Endothelial cell of hepatic sinusoid (primary cell): ENCODE data around the gene ABCC1.
"Not testable (repeated sequence)": the region's sequence is repeated elsewhere in the genome, so short reads cannot be mapped to it uniquely, and the experiment has no call there.

Source experiments
- in situ Hi-C: cut with HindIII; loops from 2 replicates; pipeline ENCODE4 v1.10.0; 2017; ENCODE audit warnings: low sequenced_read_pairs

ABCC1 gene

GRCh38 chr16:16167927-16168326, 218.5 kb downstream of the ABCC1 start:
- in situ Hi-C loops = no loop called here

- in situ Hi-C loops = no loop called here
Observed at GRCh38 chr16:16168431-16168830, 219.0 kb downstream of the ABCC1 start.

GRCh38 chr16:16169615-16170014, 220.2 kb downstream of the ABCC1 start:
- in situ Hi-C loops = no loop called here

DNA sequence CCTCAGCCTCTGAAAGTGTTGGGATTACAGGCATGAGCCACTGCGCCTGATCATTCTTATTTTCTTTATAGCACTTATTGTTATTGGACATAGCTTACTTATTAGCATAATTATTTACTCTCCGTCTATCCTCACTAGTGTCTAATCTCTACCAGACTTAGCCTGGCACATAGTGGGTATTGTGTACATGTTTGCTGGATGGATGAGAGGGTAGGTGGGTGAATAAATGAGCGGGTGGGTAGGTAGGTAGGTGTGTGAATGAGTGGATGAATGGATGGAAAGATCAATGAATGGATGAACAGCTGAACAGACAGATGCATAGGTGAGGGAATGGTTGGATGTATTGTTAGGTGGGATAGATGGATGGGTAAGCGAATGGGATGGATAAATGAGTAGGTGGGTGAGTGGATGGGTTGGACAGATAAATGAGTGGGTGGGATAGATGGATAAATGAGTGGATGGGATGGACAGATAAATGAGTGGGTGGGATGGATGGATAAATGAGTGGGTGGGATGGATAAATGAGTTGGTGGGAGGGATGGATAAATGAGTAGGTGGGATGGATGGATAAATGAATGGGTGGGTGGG, 222.0 kb downstream of the ABCC1 start:
- in situ Hi-C loops = no loop called here

GRCh38 chr16:16172991-16173390, 223.6 kb downstream of the ABCC1 start:
- in situ Hi-C loops = no loop called here

DNA sequence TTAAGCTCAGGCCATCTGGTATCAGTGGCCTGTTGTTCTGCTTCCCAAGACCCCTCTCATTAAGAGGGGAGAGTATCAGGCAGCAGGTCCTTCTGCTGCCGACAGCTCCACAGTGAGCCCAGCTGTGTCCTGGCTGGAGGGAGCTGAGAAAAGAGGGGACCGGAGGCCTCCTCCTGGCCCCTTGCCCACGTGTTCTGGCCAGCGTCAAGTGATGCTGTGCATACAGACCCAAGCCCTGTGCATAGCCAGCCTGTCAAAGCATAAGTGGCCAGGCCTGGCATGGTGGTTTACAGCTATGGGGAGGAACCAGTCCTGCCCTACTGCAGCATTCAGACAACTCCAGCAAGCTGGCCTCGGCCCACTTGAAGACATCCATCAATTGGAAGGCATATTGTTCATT, 225.9 kb downstream of the ABCC1 start:
- in situ Hi-C loops = no loop called here

GRCh38 chr16:16176328-16176727, 226.9 kb downstream of the ABCC1 start:
- in situ Hi-C loops = no loop called here

GRCh38 chr16:16178455-16179162, 229.2 kb downstream of the ABCC1 start:
- in situ Hi-C loops = no loop called here

GRCh38 chr16:16181748-16182147, 232.3 kb downstream of the ABCC1 start:
- in situ Hi-C loops = not testable (repeated sequence)

- in situ Hi-C loops = no loop called here
Observed at GRCh38 chr16:16182918-16183317, 233.5 kb downstream of the ABCC1 start.

DNA sequence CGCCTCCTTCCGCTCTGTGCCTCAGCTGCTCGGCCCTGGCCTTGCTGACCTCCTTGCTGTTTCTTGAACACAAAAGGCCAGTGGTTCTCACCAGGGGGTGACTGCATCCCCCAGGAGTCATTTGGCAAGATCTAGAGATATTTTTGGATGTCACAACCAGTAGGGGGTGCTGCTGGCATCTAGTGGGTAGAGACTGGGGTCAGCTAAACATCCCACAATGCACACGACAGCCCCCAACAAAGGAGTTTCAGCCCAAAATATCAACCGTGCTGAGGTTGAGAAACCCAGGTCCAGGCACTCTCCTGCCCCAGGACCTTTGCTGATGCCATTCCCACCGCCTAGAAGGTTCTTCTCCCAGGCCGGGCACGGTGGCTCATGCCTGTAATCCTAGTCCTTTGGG, 234.1 kb downstream of the ABCC1 start:
- in situ Hi-C loops = no loop called here

DNA sequence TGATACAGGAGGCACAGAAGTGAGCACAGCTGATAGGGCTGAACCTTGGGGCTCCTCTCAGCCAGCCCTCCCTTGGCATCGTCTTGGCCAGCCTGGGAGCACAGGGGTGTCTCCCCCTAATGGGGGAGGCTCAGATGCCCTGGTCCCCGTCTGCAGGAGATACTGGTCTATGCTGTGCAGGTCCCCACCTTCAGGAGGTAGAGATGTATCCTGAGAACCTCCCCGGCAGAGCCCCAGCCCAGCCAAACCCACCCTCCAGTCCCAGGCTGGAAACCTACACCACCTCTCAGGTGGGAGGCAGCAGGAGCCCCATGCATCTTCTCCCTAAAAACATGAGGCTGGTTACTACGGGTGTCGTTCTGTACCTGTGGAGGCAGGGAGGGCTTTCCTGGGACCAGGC, 235.2 kb downstream of the ABCC1 start:
- in situ Hi-C loops = no loop called here

GRCh38 chr16:16185095-16185494, 235.7 kb downstream of the ABCC1 start:
- in situ Hi-C loops = loop anchor here (5.0 kb wide), 1 partner anchor 43 kb away; no protein-coding TSS in a partner anchor

- in situ Hi-C loops = loop anchor here (5.0 kb wide), 1 partner anchor 45 kb away; no protein-coding TSS in a partner anchor
Observed at GRCh38 chr16:16186820-16187219, 237.4 kb downstream of the ABCC1 start.

DNA sequence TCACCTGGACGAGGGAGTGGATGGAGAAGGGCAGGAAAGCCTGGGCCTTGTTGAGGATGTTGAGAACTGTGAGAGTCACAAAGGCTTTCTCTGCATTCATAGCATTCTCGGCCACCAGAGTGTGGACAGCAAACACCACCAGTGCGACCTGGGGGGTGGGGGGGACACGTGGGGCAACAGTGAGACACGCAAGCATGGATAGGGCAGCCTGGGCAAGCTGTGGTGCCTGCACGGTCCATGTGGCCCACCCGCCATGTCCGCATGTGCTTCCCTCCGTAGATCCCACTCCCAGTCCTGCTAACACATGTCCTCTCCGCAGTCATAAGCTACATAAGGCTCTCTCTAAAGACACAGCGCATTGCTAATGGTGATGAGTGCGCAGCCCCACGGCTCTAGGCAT, 239.4 kb downstream of the ABCC1 start:
- in situ Hi-C loops = loop anchor here (5.0 kb wide), 1 partner anchor 47 kb away; no protein-coding TSS in a partner anchor

- in situ Hi-C loops = loop anchor here (5.0 kb wide), 1 partner anchor 48 kb away; no protein-coding TSS in a partner anchor
Observed at GRCh38 chr16:16189842-16190241, 240.4 kb downstream of the ABCC1 start.

- in situ Hi-C loops = no loop called here
Observed at GRCh38 chr16:16190546-16190945, 241.1 kb downstream of the ABCC1 start.

GRCh38 chr16:16190966-16191365, 241.6 kb downstream of the ABCC1 start:
- in situ Hi-C loops = not testable (repeated sequence)

GRCh38 chr16:16191493-16192167, 242.2 kb downstream of the ABCC1 start:
- in situ Hi-C loops = no loop called here
